Activated CD8-positive, alpha-beta T cell treated with anti-CD3 and anti-CD28 coated beads for 36 hours (primary cell): ENCODE data around the gene L3MBTL4. TPM values are rescaled to one million over a fixed set of nuclear protein-coding genes. Genes with fewer than 3 reads are reported as not detected.

ENCODE experiments used
- ATAC-seq: fragments of 200-7000 bp; cut with Tn5 transposase; one replicate; pipeline ENCODE4 v1.10.0; 2021; ENCODE audit warnings: mild to moderate bottlenecking, moderate library complexity
- CTCF ChIA-PET: fragments of 350-600 bp; sonication (Branson Sonifier 250); formaldehyde crosslinking; loops from one replicate; lab custom pipeline; 2021; ENCODE audit warnings: antibody characterized with exemption; lab: Charles Lee
- POLR2A ChIA-PET: fragments of 350-600 bp; sonication (Branson Sonifier 250); formaldehyde crosslinking; loops from one replicate; lab custom pipeline; 2021; ENCODE audit warnings: antibody characterized with exemption; lab: Charles Lee
- DNase-seq: peaks from one replicate; pipeline ENCODE4 v3.0.0-alpha.2; 2020
- H3K27ac Mint-ChIP-seq: one replicate; pipeline ENCODE4 v1.8.0; 2021; ENCODE audit warnings: mild to moderate bottlenecking, mixed read lengths
- H3K27me3 Mint-ChIP-seq: one replicate; pipeline ENCODE4 v1.8.0; 2021; ENCODE audit warnings: mixed read lengths
- H3K36me3 Mint-ChIP-seq: one replicate; pipeline ENCODE4 v1.8.0; 2021; ENCODE audit warnings: low read depth, mixed read lengths
- H3K4me1 Mint-ChIP-seq: one replicate; pipeline ENCODE4 v1.8.0; 2021; ENCODE audit warnings: low read depth, mixed read lengths
- H3K4me3 Mint-ChIP-seq: one replicate; pipeline ENCODE4 v1.8.0; 2021; ENCODE audit warnings: mild to moderate bottlenecking, moderate library complexity, mixed read lengths
- H3K9me3 Mint-ChIP-seq: one replicate; pipeline ENCODE4 v1.8.0; 2021; ENCODE audit warnings: mixed read lengths
- CTCF ChIP-seq: fragments of 200-600 bp; IDR thresholded peaks from one replicate; pipeline ENCODE4 v1.8.0; 2022; ENCODE audit warnings: antibody characterized with exemption, mild to moderate bottlenecking
- intact Hi-C: fragments of 100-400 bp; cut with micrococcal nuclease; formaldehyde crosslinking; loops from one replicate; pipeline ENCODE4 v1.10.0; 2022
- total RNA-seq, 2 experiments: library from RNA; stranded (reverse); gene quantifications; one replicate each; pipeline ENCODE4 v1.2.3, GENCODE V29; 2021

L3MBTL4 gene
- total RNA-seq, 2 experiments from 2014 or later: not detected

- intact Hi-C loops: no loop called here
- Mint-ChIP-seq H3K9me3 (peaks cover 3% of the 10 kb centered on the region), H3K27me3 (no peaks in the 10 kb centered on the region), H3K27ac (no peak overlapping the region), H3K36me3 (no peaks in the 10 kb centered on the region), H3K4me1 (no peaks in the 10 kb centered on the region), H3K4me3 (no peak overlapping the region)
- CTCF ChIA-PET: no interaction called here
- ATAC-seq (no peak), DNase-seq (no peak)
- no peak for TF ChIP-seq CTCF
- POLR2A ChIA-PET: no interaction called here
Measured at GRCh38 chr18:6156446-6156845, 258.3 kb downstream of the L3MBTL4 start.

GRCh38 chr18:6155707-6156106 lies 259.0 kb downstream of the L3MBTL4 start:
- H3K36me3 Mint-ChIP-seq: no peaks in the 10 kb centered on the region
- POLR2A ChIA-PET: no interaction called here
- no peak for TF ChIP-seq CTCF
- H3K27ac Mint-ChIP-seq: no peak overlapping the region
- no peak for DNase-seq
- ATAC-seq: no peak
- H3K9me3 Mint-ChIP-seq: peaks cover 3% of the 10 kb centered on the region
- intact Hi-C loops: no loop called here
- no peaks in the 10 kb centered on the region for H3K4me1 Mint-ChIP-seq
- CTCF ChIA-PET: no interaction called here
- H3K27me3 Mint-ChIP-seq: no peaks in the 10 kb centered on the region
- no peak overlapping the region for H3K4me3 Mint-ChIP-seq

GRCh38 chr18:6150430-6150829 lies 264.3 kb downstream of the L3MBTL4 start:
- CTCF ChIA-PET: no interaction called here

GRCh38 chr18:6146307-6146661 lies 268.4 kb downstream of the L3MBTL4 start:
- H3K27me3 Mint-ChIP-seq: no peaks in the 10 kb centered on the region
- H3K27ac Mint-ChIP-seq: no peak overlapping the region
- ChIA-PET CTCF (no interaction called here), POLR2A (no interaction called here)
- TF ChIP-seq CTCF: no peak
- H3K4me1 Mint-ChIP-seq: no peaks in the 10 kb centered on the region
- H3K9me3 Mint-ChIP-seq: peaks cover 2% of the 10 kb centered on the region
- ATAC-seq (no peak), DNase-seq (no peak)
- intact Hi-C loops: no loop called here
- no peaks in the 10 kb centered on the region for H3K36me3 Mint-ChIP-seq
- no peak overlapping the region for H3K4me3 Mint-ChIP-seq

More at GRCh38 chr18:6150430-6150829, 264.3 kb downstream of the L3MBTL4 start:
- POLR2A ChIA-PET: no interaction called here
- TF ChIP-seq CTCF: no peak
- H3K36me3 Mint-ChIP-seq: no peaks in the 10 kb centered on the region
- ATAC-seq (no peak), DNase-seq (no peak)
- H3K4me3 Mint-ChIP-seq: no peak overlapping the region
- H3K27me3 Mint-ChIP-seq: no peaks in the 10 kb centered on the region
- no peak overlapping the region for H3K27ac Mint-ChIP-seq
- intact Hi-C loops: no loop called here
- H3K9me3 Mint-ChIP-seq: peaks cover 5% of the 10 kb centered on the region
- no peaks in the 10 kb centered on the region for H3K4me1 Mint-ChIP-seq

DNA sequence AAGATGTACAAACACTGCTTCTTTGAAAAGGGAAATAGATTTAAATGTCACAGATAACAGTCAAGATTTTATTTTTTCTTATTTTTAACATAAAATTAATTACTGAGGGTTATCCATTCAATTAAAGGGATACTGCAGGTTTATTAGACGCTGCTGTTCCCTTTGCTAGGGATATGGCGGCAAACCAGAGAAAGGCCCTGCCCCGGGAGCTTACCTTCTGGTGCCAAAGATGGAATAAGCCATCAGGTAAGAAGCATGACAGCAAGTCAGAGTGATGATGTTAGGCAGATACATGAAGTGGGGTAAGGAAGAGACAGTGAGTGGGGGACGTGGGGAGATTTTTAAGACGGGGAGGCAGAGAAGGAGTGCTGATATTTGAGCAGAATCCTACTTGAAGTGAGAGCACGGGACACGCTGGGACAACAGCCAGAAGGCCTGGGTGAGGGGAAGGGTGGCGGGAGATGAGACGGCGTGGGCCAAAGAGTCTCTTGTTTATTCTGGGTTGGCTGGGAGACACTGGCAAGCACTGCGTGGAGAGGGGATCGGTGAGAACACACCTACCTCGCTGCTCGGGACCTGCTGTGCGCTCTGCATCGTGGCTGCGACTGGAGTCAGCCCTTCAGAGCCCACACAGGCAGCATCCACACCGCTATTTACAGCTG lies 268.9 kb downstream of the L3MBTL4 start:
- H3K4me3 Mint-ChIP-seq: no peak overlapping the region
- no peaks in the 10 kb centered on the region for H3K36me3 Mint-ChIP-seq
- ATAC-seq (no peak), DNase-seq (no peak)
- ChIA-PET POLR2A (no interaction called here), CTCF (no interaction called here)
- intact Hi-C loops: no loop called here
- H3K4me1 Mint-ChIP-seq: no peaks in the 10 kb centered on the region
- no peaks in the 10 kb centered on the region for H3K27me3 Mint-ChIP-seq
- TF ChIP-seq CTCF: no peak
- H3K9me3 Mint-ChIP-seq: peaks cover 2% of the 10 kb centered on the region
- no peak overlapping the region for H3K27ac Mint-ChIP-seq
